Limb (tissue), 2 donors: Measurements from ENCODE around the gene GSTM5.
"Not testable (repeated sequence)": the region's sequence is repeated elsewhere in the genome, so short reads cannot be mapped to it uniquely, and the experiment has no call there.

ENCODE experiments used
- DNase-seq, 2 donors: peaks; one replicate each; pipeline ENCODE4 v3.0.0-alpha.2; 2016; ENCODE audit errors: extremely low spot score in 2 of 2

Gene GSTM5

GRCh38 chr1:109697066-109697465, 15.0 kb upstream of the GSTM5 start:
- no peak for DNase-seq

GRCh38 chr1:109697861-109698260, 14.2 kb upstream of the GSTM5 start:
- not testable (repeated sequence) for DNase-seq

GRCh38 chr1:109702940-109703339, 9.1 kb upstream of the GSTM5 start:
- not testable (repeated sequence) for DNase-seq

GRCh38 chr1:109704173-109704572, 7.9 kb upstream of the GSTM5 start:
- no peak for DNase-seq

GRCh38 chr1:109705411-109705810, 6.6 kb upstream of the GSTM5 start:
- no peak for DNase-seq

GRCh38 chr1:109708949-109709348, 3.1 kb upstream of the GSTM5 start:
- not testable (repeated sequence) for DNase-seq

- DNase-seq: not testable (repeated sequence)
Observed at GRCh38 chr1:109709822-109710221, 2.2 kb upstream of the GSTM5 start.

GRCh38 chr1:109712321-109712864, 342 bp downstream of the GSTM5 start:
- no peak for DNase-seq

GRCh38 chr1:109713636-109714035, 1.6 kb downstream of the GSTM5 start:
- no peak for DNase-seq

GRCh38 chr1:109714661-109715372, 2.8 kb downstream of the GSTM5 start:
- DNase-seq: no peak

- no peak for DNase-seq
Observed at GRCh38 chr1:109716121-109716520, 4.1 kb downstream of the GSTM5 start.

GRCh38 chr1:109716570-109717090, 4.6 kb downstream of the GSTM5 start:
- no peak for DNase-seq

GRCh38 chr1:109717729-109718128, 5.7 kb downstream of the GSTM5 start:
- no peak for DNase-seq

GRCh38 chr1:109718495-109718894, 6.4 kb downstream of the GSTM5 start:
- no peak for DNase-seq

- DNase-seq: no peak
Observed at GRCh38 chr1:109719337-109719837, 7.3 kb downstream of the GSTM5 start.

GRCh38 chr1:109721042-109721441, 9.0 kb downstream of the GSTM5 start:
- no peak for DNase-seq

GRCh38 chr1:109721971-109722370, 9.9 kb downstream of the GSTM5 start:
- DNase-seq: no peak

GRCh38 chr1:109722908-109723691, 11.0 kb downstream of the GSTM5 start:
- DNase-seq: no peak

GRCh38 chr1:109724933-109725332, 12.9 kb downstream of the GSTM5 start:
- DNase-seq: no peak

- DNase-seq: no peak
Observed at GRCh38 chr1:109725510-109725909, 13.5 kb downstream of the GSTM5 start.

- no peak for DNase-seq
Observed at GRCh38 chr1:109726007-109726406, 14.0 kb downstream of the GSTM5 start.

GRCh38 chr1:109726728-109727373, 14.8 kb downstream of the GSTM5 start:
- DNase-seq: no peak
